OCI-LY1 (cell line): ENCODE measurements around the gene TRABD2B.

Experiments
- H2AFZ ChIP-seq: fragments of 200-600 bp; sonication (generic), shearing (Covaris generic); 2 replicates; pipeline ENCODE4 v1.6.0; 2014; ENCODE audit warnings: antibody characterized with exemption, mild to moderate bottlenecking, low read length
- H3F3A ChIP-seq: fragments of 200-600 bp; sonication (generic), shearing (Covaris generic); 2 replicates; pipeline ENCODE4 v1.6.0; 2014; ENCODE audit warnings: mild to moderate bottlenecking, antibody characterized with exemption, low read length, moderate library complexity; ENCODE audit not compliant: insufficient read depth
- H3K27ac ChIP-seq: fragments of 200-600 bp; sonication (generic); 2 replicates; pipeline ENCODE4 v1.5.1; 2014; ENCODE audit warnings: low read length, mixed run types, mild to moderate bottlenecking, low read depth; ENCODE audit not compliant: poor library complexity, severe bottlenecking
- H3K27me3 ChIP-seq: fragments of 200-600 bp; sonication (generic); 2 replicates; pipeline ENCODE4 v1.6.0; 2014; ENCODE audit warnings: antibody characterized with exemption, mild to moderate bottlenecking, low read length, moderate library complexity; ENCODE audit not compliant: insufficient read depth
- H3K36me3 ChIP-seq: fragments of 200-600 bp; sonication (generic); 2 replicates; pipeline ENCODE4 v1.6.1; 2014; ENCODE audit warnings: mild to moderate bottlenecking, antibody characterized with exemption, low read length, moderate library complexity, mixed read lengths; ENCODE audit not compliant: insufficient read depth
- H3K4me1 ChIP-seq: fragments of 200-600 bp; sonication (generic); 2 replicates; pipeline ENCODE4 v1.5.1; 2014; ENCODE audit warnings: mild to moderate bottlenecking, low read length, moderate library complexity; ENCODE audit not compliant: insufficient read depth, severe bottlenecking
- H3K4me2 ChIP-seq: fragments of 200-600 bp; sonication (generic), shearing (Covaris generic); 2 replicates; pipeline ENCODE4 v1.6.1; 2014; ENCODE audit warnings: low read length
- H3K4me3 ChIP-seq: fragments of 200-600 bp; sonication (generic); 2 replicates; pipeline ENCODE4 v1.5.1; 2014; ENCODE audit warnings: low read length, low read depth, mild to moderate bottlenecking, mixed read lengths; ENCODE audit not compliant: poor library complexity, severe bottlenecking
- H3K79me2 ChIP-seq: fragments of 200-600 bp; shearing (Covaris generic); 2 replicates; pipeline ENCODE4 v1.6.1; 2016; ENCODE audit warnings: mixed run types, low read length, mixed read lengths; ENCODE audit not compliant: insufficient read depth
- H3K9ac ChIP-seq: fragments of 200-600 bp; sonication (generic), shearing (Covaris generic); 2 replicates; pipeline ENCODE4 v1.6.1; 2014; ENCODE audit warnings: mild to moderate bottlenecking, low read length, mixed read lengths
- H3K9me2 ChIP-seq: fragments of 200-600 bp; sonication (generic), shearing (Covaris generic); 2 replicates; pipeline ENCODE4 v1.6.1; 2014; ENCODE audit warnings: low read depth, mild to moderate bottlenecking, low read length, mixed read lengths
- H3K9me3 ChIP-seq: fragments of 200-600 bp; shearing (Covaris generic); 2 replicates; pipeline ENCODE4 v1.6.1; 2014; ENCODE audit warnings: low read length, mixed read lengths
- H4K20me1 ChIP-seq: fragments of 200-600 bp; sonication (generic), shearing (Covaris generic); 2 replicates; pipeline ENCODE4 v1.6.0; 2016; ENCODE audit warnings: mild to moderate bottlenecking, low read length; ENCODE audit not compliant: insufficient read depth
- CTCF ChIP-seq: fragments of 200-600 bp; sonication (generic), shearing (Covaris generic); IDR thresholded peaks from 2 replicates; pipeline ENCODE4 v1.5.1; 2017; ENCODE audit warnings: mild to moderate bottlenecking, antibody characterized with exemption, low read length, moderate library complexity, mixed read lengths
- EZH2 ChIP-seq: fragments of 200-600 bp; sonication (generic), shearing (Covaris generic); IDR thresholded peaks from 2 replicates; pipeline ENCODE4 v1.8.0; 2017; ENCODE audit warnings: borderline replicate concordance, mixed run types, mild to moderate bottlenecking, antibody characterized with exemption, low read length, moderate library complexity, mixed read lengths

The TRABD2B gene

GRCh38 chr1:47993416-47993740, 3.8 kb downstream of the TRABD2B start:
- Histone ChIP-seq H3K9ac (no peak overlapping the region), H4K20me1 (no peaks in the 10 kb centered on the region), H3K9me2 (no peaks in the 10 kb centered on the region), H2AFZ (no peak overlapping the region), H3K9me3 (no peaks in the 10 kb centered on the region), H3K36me3 (no peaks in the 10 kb centered on the region), H3K79me2 (no peaks in the 10 kb centered on the region), H3K27ac (no peak overlapping the region), H3K4me1 (no peaks in the 10 kb centered on the region), H3K4me2 (no peak overlapping the region), H3F3A (no peaks in the 10 kb centered on the region), H3K27me3 (0 out of 2 replicates have a peak, but pooled peaks cover 7% of the 10 kb centered on the region), H3K4me3 (no peak overlapping the region)
- TF ChIP-seq EZH2, result no peak
- no peak for TF ChIP-seq CTCF

- no peaks in the 10 kb centered on the region for H3K36me3 ChIP-seq
- no peak overlapping the region for H3K9ac ChIP-seq
- no peak overlapping the region for H3K4me2 ChIP-seq
- TF ChIP-seq EZH2, result no peak
- TF ChIP-seq CTCF, result no peak
- no peak overlapping the region for H3K27ac ChIP-seq
- no peaks in the 10 kb centered on the region for H3K4me1 ChIP-seq
- no peaks in the 10 kb centered on the region for H3K9me2 ChIP-seq
- no peaks in the 10 kb centered on the region for H3K9me3 ChIP-seq
- H3K4me3 ChIP-seq, result no peak overlapping the region
- 0 out of 2 replicates have a peak, but pooled peaks cover 7% of the 10 kb centered on the region for H3K27me3 ChIP-seq
- no peaks in the 10 kb centered on the region for H3F3A ChIP-seq
- H4K20me1 ChIP-seq, result no peaks in the 10 kb centered on the region
- H2AFZ ChIP-seq, result no peak overlapping the region
- no peaks in the 10 kb centered on the region for H3K79me2 ChIP-seq
These were observed 4.3 kb downstream of the TRABD2B start for GRCh38 chr1:47992720-47993415.

GRCh38 chr1:47991673-47992072, 5.5 kb downstream of the TRABD2B start:
- no peaks in the 10 kb centered on the region for H3K36me3 ChIP-seq
- no peak overlapping the region for H2AFZ ChIP-seq
- H3K27ac ChIP-seq, result no peak overlapping the region
- TF ChIP-seq EZH2 (no peak), CTCF (no peak)
- no peak overlapping the region for H3K9ac ChIP-seq
- H3K79me2 ChIP-seq, result no peaks in the 10 kb centered on the region
- 0 out of 2 replicates have a peak, but pooled peaks cover 7% of the 10 kb centered on the region for H3K27me3 ChIP-seq
- no peak overlapping the region for H3K4me3 ChIP-seq
- no peaks in the 10 kb centered on the region for H3K9me2 ChIP-seq
- H4K20me1 ChIP-seq, result no peaks in the 10 kb centered on the region
- no peaks in the 10 kb centered on the region for H3K4me1 ChIP-seq
- H3K9me3 ChIP-seq, result no peaks in the 10 kb centered on the region
- H3K4me2 ChIP-seq, result no peak overlapping the region
- H3F3A ChIP-seq, result no peaks in the 10 kb centered on the region
